K562 (cell line): ENCODE data around the gene DMD. TPM values are rescaled to one million over a fixed set of nuclear protein-coding genes. Genes with fewer than 3 reads are reported as not detected.

Experiments used
- ATAC-seq: fragments of 200-7000 bp; cut with Tn5 transposase; 3 replicates; pipeline ENCODE4 v1.9.1; 2020; ENCODE audit warnings: moderate library complexity
- BruUV-seq: library from RNA; stranded (reverse); fragments of 400-500 nt; replicated peaks from 2 replicates; lab custom pipeline; 2021; lab: Mats Ljungman, UMichigan
- CTCF ChIA-PET: fragments of 300-600 bp; formaldehyde crosslinking; extraction: SDS; loops from one replicate; lab custom pipeline; 2021; ENCODE audit warnings: low intra/inter-chr PET ratio; lab: Yijun Ruan, JAX
- POLR2A ChIA-PET: fragments of 300-600, 350-650 bp; sonication (Branson Sonifier 250); formaldehyde crosslinking; extraction: SDS; loops from one replicate; lab custom pipeline; 2021; ENCODE audit warnings: antibody characterized with exemption, inconsistent platforms; lab: Yijun Ruan, JAX
- DNase-seq, 4 experiments: peaks; one replicate each; pipeline versions ENCODE4 v3.0.0 to v3.0.0-alpha.2; 2011 to 2018; ENCODE audit warnings: low spot score in 3 of 4, mixed read lengths in 3 of 4; ENCODE audit errors: extremely low read depth in 1 of 4
- FAIRE-seq: peaks from 2 replicates; lab custom pipeline; 2011; peaks lifted over from hg19 to GRCh38; lab: Jason Lieb, UNC
- H2AFZ ChIP-seq: 2 replicates; pipeline ENCODE4 v1.6.0; 2011; ENCODE audit warnings: low read depth, low read length, control low read depth, inconsistent platforms
- H3K27ac ChIP-seq: fragments of 200-600 bp; 3 replicates; pipeline ENCODE4 v1.8.0; 2011; ENCODE audit warnings: low read depth, mild to moderate bottlenecking, control low read depth, inconsistent platforms, low read length, moderate library complexity, mixed read lengths; ENCODE audit errors: extremely low read depth
- H3K27me3 ChIP-seq, 2 experiments: fragments of 300-600 bp in 1 of 2; 2 replicates in 1 of 2; 3 replicates in 1 of 2; pipeline versions ENCODE4 v1.6.0 to v1.8.0; 2011; ENCODE audit warnings: inconsistent platforms in 2 of 2, low read length in 2 of 2, mild to moderate bottlenecking in 1 of 2, mixed read lengths in 1 of 2, moderate library complexity in 1 of 2; ENCODE audit not compliant: control insufficient read depth in 2 of 2, insufficient read depth in 2 of 2
- H3K36me3 ChIP-seq: fragments of 300-600 bp; 3 replicates; pipeline ENCODE4 v1.8.0; 2011; ENCODE audit warnings: mild to moderate bottlenecking, low read length, inconsistent platforms; ENCODE audit not compliant: control insufficient read depth, insufficient read depth
- H3K4me1 ChIP-seq, 2 experiments: fragments of 200-600 bp in 1 of 2; replicated peaks in 1 of 2; 2 replicates in 1 of 2; 3 replicates in 1 of 2; pipeline versions ENCODE4 v1.5.1 to v1.8.0; 2011; ENCODE audit warnings: inconsistent platforms in 2 of 2, low read length in 2 of 2, mild to moderate bottlenecking in 1 of 2, mixed read lengths in 1 of 2, moderate library complexity in 1 of 2; ENCODE audit not compliant: control insufficient read depth in 2 of 2, insufficient read depth in 2 of 2
- H3K4me2 ChIP-seq: 2 replicates; pipeline ENCODE4 v1.6.1; 2011; ENCODE audit warnings: low read length, control low read depth, inconsistent platforms, mixed read lengths; ENCODE audit not compliant: insufficient read depth
- H3K4me3 ChIP-seq: fragments of 200-600 bp; sonication (generic), shearing (Covaris generic); 2 replicates; pipeline ENCODE4 v1.5.1; 2016; ENCODE audit warnings: control low read depth, inconsistent platforms
- H3K79me2 ChIP-seq: fragments of 200-600 bp; 3 replicates; pipeline ENCODE4 v1.8.0; 2011; ENCODE audit warnings: low read length, inconsistent platforms; ENCODE audit not compliant: control insufficient read depth, insufficient read depth
- H3K9ac ChIP-seq, 2 experiments: 2 replicates each; pipeline versions ENCODE4 v1.6.0 to v1.6.1; 2011; ENCODE audit warnings: low read depth in 2 of 2, low read length in 2 of 2, control low read depth in 1 of 2, inconsistent platforms in 1 of 2, mild to moderate bottlenecking in 1 of 2, mixed read lengths in 1 of 2; ENCODE audit not compliant: insufficient read depth in 1 of 2
- H3K9me1 ChIP-seq: one replicate; pipeline ENCODE4 v1.6.0; 2011; ENCODE audit warnings: inconsistent platforms, mild to moderate bottlenecking, low read length, moderate library complexity; ENCODE audit not compliant: control insufficient read depth, insufficient read depth
- H3K9me3 ChIP-seq: replicated peaks from 2 replicates; pipeline ENCODE4 v1.5.1; 2011; ENCODE audit warnings: low read depth, low read length, inconsistent platforms; ENCODE audit not compliant: control insufficient read depth, insufficient read depth
- H4K20me1 ChIP-seq: replicated peaks from 2 replicates; pipeline ENCODE4 v1.6.1; 2011; ENCODE audit warnings: low read length, inconsistent platforms, mixed read lengths; ENCODE audit not compliant: control insufficient read depth, insufficient read depth
- BCL6 ChIP-seq: fragments of 250-450 bp; sonication (Bioruptor Pico); IDR thresholded peaks from 2 replicates; pipeline ENCODE4 v1.4.0; 2020
- FOSL1 ChIP-seq: fragments of 200-800 bp; sonication (Bioruptor generic); conservative IDR thresholded peaks from 2 replicates; pipeline ENCODE4 v1.6.1; 2016; ENCODE audit warnings: missing genetic modification characterization, missing compliant biosample characterization
- HNRNPK ChIP-seq: fragments of 200-400 bp; formaldehyde crosslinking; IDR thresholded peaks from one replicate; pipeline ENCODE4 v1.6.1; 2018; ENCODE audit warnings: mild to moderate bottlenecking, low read depth, low read length; ENCODE audit not compliant: poor library complexity, severe bottlenecking
- MAFG ChIP-seq: fragments of 450-650 bp; conservative IDR thresholded peaks from 2 replicates; pipeline ENCODE4 v1.6.1; 2016; ENCODE audit warnings: missing genetic modification characterization, missing compliant biosample characterization
- MEF2A ChIP-seq: IDR thresholded peaks from 2 replicates; pipeline ENCODE4 v1.6.1; 2011; ENCODE audit warnings: low read depth, mild to moderate bottlenecking, low read length, moderate library complexity; ENCODE audit not compliant: control insufficient read depth
- NFE2L1 ChIP-seq: fragments of 450-650 bp; IDR thresholded peaks from 2 replicates; pipeline ENCODE4 v1.6.1; 2016; ENCODE audit warnings: missing genetic modification characterization, low read depth, mild to moderate bottlenecking, missing compliant biosample characterization, moderate library complexity, borderline replicate concordance
- NR2C1 ChIP-seq, 2 experiments: fragments of 450-650 bp; IDR thresholded peaks; 2 replicates each; pipeline ENCODE4 v1.6.1; 2017; ENCODE audit warnings: mild to moderate bottlenecking in 2 of 2, antibody characterized with exemption in 1 of 2, inconsistent platforms in 1 of 2, missing compliant biosample characterization in 1 of 2, missing genetic modification characterization in 1 of 2
- PML ChIP-seq: IDR thresholded peaks from 2 replicates; pipeline ENCODE4 v1.6.1; 2012; ENCODE audit warnings: low read length, inconsistent platforms
- SRSF1 ChIP-seq: fragments of 200-400 bp; formaldehyde crosslinking; IDR thresholded peaks from 2 replicates; pipeline ENCODE4 v1.6.1; 2017; ENCODE audit warnings: mild to moderate bottlenecking, low read depth, low read length, moderate library complexity
- ZBTB2 ChIP-seq: fragments of 450-650 bp; IDR thresholded peaks from 2 replicates; pipeline ENCODE4 v1.6.1; 2016; ENCODE audit warnings: antibody characterized with exemption
- ZNF124 ChIP-seq: sonication (generic); formaldehyde crosslinking; IDR thresholded peaks from 2 replicates; pipeline ENCODE4 v1.8.1; 2022; ENCODE audit warnings: missing genetic modification reagents
- ZNF165 ChIP-seq: fragments of 250-450 bp; sonication (Bioruptor Pico); IDR thresholded peaks from 2 replicates; pipeline ENCODE4 v1.4.0; 2020; ENCODE audit warnings: borderline replicate concordance
- ZNF253 ChIP-seq: fragments of 250-450 bp; sonication (Bioruptor Pico); conservative IDR thresholded peaks from 2 replicates; pipeline ENCODE4 v1.6.1; 2021; ENCODE audit warnings: mild to moderate bottlenecking
- ZNF274 ChIP-seq: IDR thresholded peaks from 2 replicates; pipeline ENCODE4 v1.6.1; 2011; ENCODE audit warnings: low read depth, mild to moderate bottlenecking, low read length, moderate library complexity, borderline replicate concordance
- ZNF3 ChIP-seq: fragments of 250-450 bp; sonication (Bioruptor Pico); IDR thresholded peaks from 2 replicates; pipeline ENCODE4 v1.5.0; 2021; ENCODE audit warnings: mild to moderate bottlenecking, moderate library complexity
- ZNF785 ChIP-seq: fragments of 250-450 bp; sonication (Bioruptor Pico); IDR thresholded peaks from 2 replicates; pipeline ENCODE4 v1.4.0; 2020; ENCODE audit warnings: mild to moderate bottlenecking
- WGBS: fragments of 100-300 bp; shearing (Covaris generic); methylation state at CpG from one replicate; pipeline ENCODE4 v1.1.6; 2016; ENCODE audit warnings: low coverage, mixed read lengths; ENCODE audit not compliant: insufficient coverage; ENCODE audit errors: missing lambda C conversion rate; 5-methylcytosine and 5-hydroxymethylcytosine counted together
- in situ Hi-C: fragments of 300-500 bp; cut with MboI; formaldehyde crosslinking; loops from 4 replicates; pipeline ENCODE4 v1.15.0; 2018; ENCODE audit warnings: inconsistent platforms, mixed read lengths
- intact Hi-C: fragments of 100-400 bp; cut with micrococcal nuclease; formaldehyde crosslinking; loops from 2 replicates; pipeline ENCODE4 v1.14.2; 2022
- polyA plus RNA-seq, 8 experiments: library from polyadenylated mRNA; depleted of rRNA in 4 of 8; stranded (reverse) in 5 of 8; unstranded in 3 of 8; fragments of >200 nt; fragmentation: Nextera tagmentation in 2 of 8; fragmentation: Illumina TruSeq in 1 of 8; extraction: Ambion mirVana in 2 of 8; extraction: Trizol in 1 of 8; gene quantifications; 2 replicates each; pipeline versions ENCODE4 v1.2.1 to v1.2.3, GENCODE V29; 2011 to 2014; ENCODE audit warnings: inconsistent platforms in 1 of 8, missing spikeins in 1 of 8
- total RNA-seq, 7 experiments: library from RNA; depleted of rRNA in 6 of 7; stranded (reverse); fragments of >200 nt in 6 of 7; fragmentation: Illumina TruSeq in 2 of 7; extraction: Trizol in 2 of 7; gene quantifications; 2 replicates each; pipeline versions ENCODE4 v1.2.1 to v1.2.3, GENCODE V29; 2011 to 2021; ENCODE audit warnings: low replicate concordance in 1 of 7
- TF ChIP-seq, protein P1 (sequence below): fragments of 250-450 bp; sonication (Bioruptor Pico); IDR thresholded peaks from 2 replicates; pipeline ENCODE4 v1.5.0; 2021; ENCODE audit warnings: mild to moderate bottlenecking, moderate library complexity

DMD gene
- total and polyA plus RNA-seq, 9 of the 15 experiments (the other 6 are each of a cell fraction or from before 2014, with no cell fraction given), result 3.8 to 20.4 (median 11.4) TPM

DNA sequence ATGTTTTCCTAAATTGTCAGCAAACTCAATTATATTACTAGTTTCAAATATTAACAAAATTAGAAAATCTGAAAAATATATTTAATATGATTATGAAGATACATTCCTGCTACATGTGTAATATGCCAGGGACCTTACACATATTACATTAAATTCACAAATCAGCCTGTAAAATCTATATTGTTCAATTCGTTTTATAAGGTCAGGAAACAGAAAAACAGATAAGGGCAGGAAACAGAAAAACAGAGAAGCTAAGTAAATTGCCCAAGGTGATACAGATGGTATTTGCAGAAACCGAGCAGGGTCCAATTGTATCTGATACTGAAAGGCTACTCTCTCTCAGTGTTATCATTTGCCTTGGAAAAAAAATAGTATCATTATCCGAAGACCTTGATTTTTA, 739.0 kb downstream of the DMD start (continued):
- TF ChIP-seq, protein P1, sequence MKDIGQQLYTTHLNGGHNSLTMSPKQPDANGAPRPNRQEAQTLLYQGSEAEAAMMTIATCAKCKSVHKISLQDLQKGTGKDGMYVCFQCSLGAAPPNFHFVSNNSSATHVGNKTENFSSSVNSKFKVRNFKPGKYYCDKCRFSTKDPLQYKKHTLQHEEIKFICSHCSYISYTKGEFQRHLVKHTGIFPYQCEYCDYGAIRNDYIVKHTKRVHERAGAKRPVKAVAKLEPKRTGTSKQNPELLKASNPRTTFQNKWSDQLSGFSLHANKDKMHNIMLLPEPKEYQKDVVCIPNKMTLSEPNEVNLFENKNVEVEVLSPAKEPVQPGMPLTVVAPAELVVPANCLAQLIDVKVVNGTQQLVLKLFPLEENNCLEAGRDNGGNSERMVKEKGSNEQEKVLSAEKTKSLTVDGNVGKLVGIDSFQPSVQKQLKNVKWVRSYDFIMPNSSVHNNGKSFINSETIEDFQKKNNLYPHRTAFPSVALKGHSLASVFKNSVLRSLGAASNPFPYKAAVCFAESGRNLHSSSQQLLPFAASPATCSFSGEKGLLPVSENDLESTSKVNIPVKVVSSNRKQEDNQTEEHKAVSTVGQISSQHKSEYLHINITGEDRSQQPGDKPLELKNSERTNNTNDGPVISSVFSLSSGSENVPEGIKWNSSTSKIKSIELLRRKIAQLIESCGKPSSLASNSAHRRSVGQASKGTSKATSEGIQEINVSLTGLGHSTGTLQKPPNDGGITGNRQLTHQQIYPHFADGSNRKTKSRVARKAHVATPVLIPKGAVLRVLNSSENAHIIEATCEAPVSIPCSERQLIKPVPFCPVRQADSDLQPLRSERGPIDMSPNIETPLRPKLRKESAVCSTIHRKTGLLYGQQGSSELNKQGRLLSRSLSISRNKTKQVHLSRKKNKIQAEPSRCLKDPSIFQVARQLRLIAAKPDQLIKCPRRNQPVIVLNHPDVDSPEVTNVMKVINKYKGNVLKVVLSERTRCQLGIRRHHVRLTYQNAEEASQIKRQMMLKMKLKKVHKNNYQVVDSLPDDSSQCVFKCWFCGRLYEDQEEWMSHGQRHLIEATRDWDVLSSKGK, result no peak

- H3K4me3 ChIP-seq, result no peak overlapping the region
- no peak for FAIRE-seq
- intact Hi-C loops (no loop called here), in situ Hi-C loops (no loop called here)
- H4K20me1 ChIP-seq, result no peaks in the 10 kb centered on the region
- H3K27me3 ChIP-seq, result no peaks in the 10 kb centered on the region
- no peak overlapping the region for H2AFZ ChIP-seq
- ATAC-seq, result no peak
- H3K4me1 ChIP-seq, result no peaks in the 10 kb centered on the region
- CTCF ChIA-PET, result no interaction called here
- H3K9me1 ChIP-seq, result no peaks in the 10 kb centered on the region
- H3K27ac ChIP-seq, result no peak overlapping the region
- no peak overlapping the region for H3K9ac ChIP-seq
- no peak overlapping the region for H3K4me2 ChIP-seq
- no peak for TF ChIP-seq ZNF3 (CRISPR knock-in tag)
- TF ChIP-seq ZBTB2, result no peak
- TF ChIP-seq BCL6 (CRISPR knock-in tag), result no peak
- TF ChIP-seq ZNF253, result no peak
- TF ChIP-seq ZNF124 (CRISPR knock-in tag), result no peak
- no peak for TF ChIP-seq SRSF1
- no peak for TF ChIP-seq MAFG (tag)
- TF ChIP-seq NR2C1 (IDR thresholded peaks at IDR 0.05), result no peak
- no peak for TF ChIP-seq NR2C1 (tag; IDR thresholded peaks at IDR 0.05)
- no peak for TF ChIP-seq HNRNPK
- TF ChIP-seq NFE2L1 (tag), result no peak
- TF ChIP-seq ZNF165 (CRISPR knock-in tag), result no peak
- TF ChIP-seq ZNF274, result no peak
- no peak for TF ChIP-seq MEF2A
- no peak for TF ChIP-seq PML
- no peak for TF ChIP-seq ZNF785 (CRISPR knock-in tag)
- no peak for TF ChIP-seq FOSL1 (tag)
- WGBS, result 0% methylated on average over 2 of the region's 2 CpGs
- H3K9me3 ChIP-seq, result no peaks in the 10 kb centered on the region
- no peak for DNase-seq
- H3K36me3 ChIP-seq, result no peaks in the 10 kb centered on the region
- H3K79me2 ChIP-seq, result no peaks in the 10 kb centered on the region
- no TSS peak for BruUV-seq
- POLR2A ChIA-PET, result no interaction called here
These were observed 755.6 kb downstream of the DMD start for GRCh38 chrX:32455704-32456103.
